H9 (cell line): ENCODE data around the gene B4GALNT2. TPM values are rescaled to one million over a fixed set of nuclear protein-coding genes. Genes with fewer than 3 reads are reported as not detected.

ENCODE experiments used
- DNase-seq: peaks from one replicate; pipeline ENCODE4 v3.0.0-alpha.2; 2017
- H2AFZ ChIP-seq: one replicate; pipeline ENCODE4 v1.6.1; 2013; ENCODE audit warnings: mild to moderate bottlenecking, low read length, control low read depth, moderate library complexity
- H2AK5ac ChIP-seq: 2 replicates; pipeline ENCODE4 v1.6.1; 2013; ENCODE audit warnings: low read length, control low read depth, mixed read lengths; ENCODE audit not compliant: insufficient read length
- H2BK120ac ChIP-seq: one replicate; pipeline ENCODE4 v1.6.1; 2013; ENCODE audit warnings: low read depth, mild to moderate bottlenecking, low read length, control low read depth, inconsistent platforms; ENCODE audit not compliant: poor library complexity, severe bottlenecking
- H2BK12ac ChIP-seq: 2 replicates; pipeline ENCODE4 v1.6.1; 2013; ENCODE audit warnings: low read length, control low read depth, mixed read lengths, low read depth; ENCODE audit not compliant: insufficient read length
- H2BK15ac ChIP-seq: 2 replicates; pipeline ENCODE4 v1.6.1; 2013; ENCODE audit warnings: low read depth, low read length, control low read depth
- H2BK20ac ChIP-seq: one replicate; pipeline ENCODE4 v1.6.1; 2013; ENCODE audit warnings: low read depth, mild to moderate bottlenecking, low read length, control low read depth, inconsistent platforms; ENCODE audit not compliant: poor library complexity, severe bottlenecking
- H2BK5ac ChIP-seq: 2 replicates; pipeline ENCODE4 v1.6.1; 2013; ENCODE audit warnings: low read length, control low read depth, mixed read lengths; ENCODE audit not compliant: insufficient read length
- H3K14ac ChIP-seq: 2 replicates; pipeline ENCODE4 v1.6.1; 2013; ENCODE audit warnings: low read length, control low read depth; ENCODE audit not compliant: insufficient read depth
- H3K18ac ChIP-seq: 2 replicates; pipeline ENCODE4 v1.6.1; 2013; ENCODE audit warnings: low read depth, mild to moderate bottlenecking, mixed read lengths, low read length, control low read depth; ENCODE audit not compliant: insufficient read length
- H3K23ac ChIP-seq: 2 replicates; pipeline ENCODE4 v1.6.1; 2013; ENCODE audit warnings: low read length, control low read depth, mixed read lengths, low read depth; ENCODE audit not compliant: insufficient read length
- H3K23me2 ChIP-seq: 2 replicates; pipeline ENCODE4 v1.6.1; 2013; ENCODE audit warnings: low read depth, mild to moderate bottlenecking, mixed read lengths, low read length, control low read depth; ENCODE audit not compliant: insufficient read length, poor library complexity, severe bottlenecking
- H3K27ac ChIP-seq: 2 replicates; pipeline ENCODE4 v1.5.1; 2013; ENCODE audit warnings: low read length, control low read depth, mixed read lengths, low read depth; ENCODE audit not compliant: insufficient read length
- H3K27me3 ChIP-seq: 2 replicates; pipeline ENCODE4 v1.6.1; 2013; ENCODE audit warnings: low read length, control low read depth, inconsistent platforms; ENCODE audit not compliant: insufficient read depth
- H3K4ac ChIP-seq: 2 replicates; pipeline ENCODE4 v1.6.1; 2013; ENCODE audit warnings: low read depth, mild to moderate bottlenecking, control low read depth, inconsistent platforms, low read length, moderate library complexity
- H3K4me1 ChIP-seq: 2 replicates; pipeline ENCODE4 v1.6.1; 2013; ENCODE audit warnings: low read length, control low read depth, inconsistent platforms; ENCODE audit not compliant: insufficient read depth
- H3K4me2 ChIP-seq: 2 replicates; pipeline ENCODE4 v1.6.1; 2013; ENCODE audit warnings: low read length, control low read depth, mixed read lengths; ENCODE audit not compliant: insufficient read length, insufficient read depth
- H3K56ac ChIP-seq: 2 replicates; pipeline ENCODE4 v1.6.1; 2013; ENCODE audit warnings: low read depth, mild to moderate bottlenecking, mixed read lengths, low read length, control low read depth; ENCODE audit not compliant: insufficient read length
- H3K79me1 ChIP-seq: 2 replicates; pipeline ENCODE4 v1.6.1; 2013; ENCODE audit warnings: low read depth, mild to moderate bottlenecking, moderate library complexity, low read length, control low read depth, inconsistent platforms; ENCODE audit not compliant: insufficient read depth, poor library complexity, severe bottlenecking
- H3K79me2 ChIP-seq: 2 replicates; pipeline ENCODE4 v1.6.1; 2013; ENCODE audit warnings: low read length, control low read depth, inconsistent platforms; ENCODE audit not compliant: insufficient read depth
- H3K9ac ChIP-seq: 2 replicates; pipeline ENCODE4 v1.6.1; 2013; ENCODE audit warnings: low read length, control low read depth, mixed read lengths; ENCODE audit not compliant: insufficient read length; ENCODE audit errors: extremely low read depth
- H3K9me3 ChIP-seq: one replicate; pipeline ENCODE4 v1.6.1; 2013; ENCODE audit warnings: low read depth, low read length, inconsistent platforms; ENCODE audit not compliant: control insufficient read depth
- H3T11ph ChIP-seq: one replicate; pipeline ENCODE4 v1.6.1; 2013; ENCODE audit warnings: mild to moderate bottlenecking, low read length, control low read depth, inconsistent platforms
- H4K20me1 ChIP-seq: one replicate; pipeline ENCODE4 v1.6.1; 2013; ENCODE audit not compliant: control insufficient read depth, insufficient read length, insufficient read depth
- H4K5ac ChIP-seq: 2 replicates; pipeline ENCODE4 v1.6.1; 2013; ENCODE audit warnings: low read depth, mild to moderate bottlenecking, mixed read lengths, low read length, control low read depth; ENCODE audit not compliant: insufficient read length
- H4K8ac ChIP-seq: replicated peaks from 2 replicates; pipeline ENCODE4 v1.6.1; 2013; ENCODE audit warnings: low read length, control low read depth, mixed read lengths, low read depth; ENCODE audit not compliant: insufficient read length
- H4K91ac ChIP-seq: 2 replicates; pipeline ENCODE4 v1.6.1; 2013; ENCODE audit warnings: low read depth, mild to moderate bottlenecking, moderate library complexity, mixed read lengths, low read length, control low read depth; ENCODE audit not compliant: insufficient read length
- H3K27ac Mint-ChIP-seq, 3 experiments: 2 replicates in 2 of 3; 3 replicates in 1 of 3; pipeline ENCODE4 v1.8.0; 2020 to 2021; ENCODE audit warnings: mixed read lengths in 3 of 3, mild to moderate bottlenecking in 1 of 3, moderate library complexity in 1 of 3
- H3K27me3 Mint-ChIP-seq: 2 replicates; pipeline ENCODE4 v1.8.0; 2021; ENCODE audit warnings: low read depth, mild to moderate bottlenecking, moderate library complexity, mixed read lengths
- H3K36me3 Mint-ChIP-seq, 3 experiments: 2 replicates in 2 of 3; 3 replicates in 1 of 3; pipeline ENCODE4 v1.8.0; 2020 to 2021; ENCODE audit warnings: low read depth in 3 of 3, mixed read lengths in 3 of 3; ENCODE audit not compliant: insufficient read depth in 1 of 3
- H3K4me1 Mint-ChIP-seq, 2 experiments: 2 replicates each; pipeline ENCODE4 v1.8.0; 2020; ENCODE audit warnings: mixed read lengths in 2 of 2
- H3K4me3 Mint-ChIP-seq, 2 experiments: 2 replicates in 1 of 2; 3 replicates in 1 of 2; pipeline ENCODE4 v1.8.0; 2020 to 2021; ENCODE audit warnings: mild to moderate bottlenecking in 2 of 2, mixed read lengths in 2 of 2, moderate library complexity in 1 of 2
- H3K9me3 Mint-ChIP-seq, 2 experiments: 2 replicates in 1 of 2; 3 replicates in 1 of 2; pipeline ENCODE4 v1.8.0; 2020; ENCODE audit warnings: mild to moderate bottlenecking in 2 of 2, mixed read lengths in 2 of 2, moderate library complexity in 1 of 2
- CTCF ChIP-seq: fragments of 200-600 bp; sonication (generic); conservative IDR thresholded peaks from 3 replicates; pipeline ENCODE4 v1.8.0; 2021; ENCODE audit warnings: antibody characterized with exemption, mild to moderate bottlenecking
- WGBS: extraction: QIAGEN DNeasy Blood & Tissue Kit; methylation state at CpG from one replicate; pipeline ENCODE4 v1.1.7; 2013; ENCODE audit warnings: missing lambda C conversion rate, low lambda C conversion rate, mixed read lengths; ENCODE audit not compliant: insufficient read length; ENCODE audit errors: extremely low coverage; 5-methylcytosine and 5-hydroxymethylcytosine counted together
- total RNA-seq: library from RNA; stranded (reverse); gene quantifications from 2 replicates; pipeline ENCODE4 v1.2.1, GENCODE V29; 2021

B4GALNT2 gene
- total RNA-seq, 1 experiment from 2014 or later, result not detected

GRCh38 chr17:49214676-49215360 is 82.2 kb downstream of the B4GALNT2 start:
- no CpG with 5 or more reads among the region's 12 CpGs for WGBS
- no peak overlapping the region for H3K4me3 Mint-ChIP-seq
- no peak overlapping the region for H3K23ac ChIP-seq
- no peak overlapping the region for H3K56ac ChIP-seq
- no peak overlapping the region for H3K18ac ChIP-seq
- H3K36me3 Mint-ChIP-seq, result no peaks in the 10 kb centered on the region; a peak in 1 of 7 replicates
- no peak overlapping the region for H2AFZ ChIP-seq
- H3K9ac ChIP-seq, result no peak overlapping the region
- H3K27ac Mint-ChIP-seq, result no peak overlapping the region
- no peak overlapping the region for H2BK12ac ChIP-seq
- H2AK5ac ChIP-seq, result no peak overlapping the region
- H3K79me1 ChIP-seq, result no peaks in the 10 kb centered on the region
- no peak overlapping the region for H3K4ac ChIP-seq
- H4K91ac ChIP-seq, result no peak overlapping the region
- H2BK120ac ChIP-seq, result no peak overlapping the region
- H3K27me3 Mint-ChIP-seq, result peaks cover 13% of the 10 kb centered on the region
- peaks cover 36 to 43% of the 10 kb centered on the region in 2 experiments for H3K4me1 Mint-ChIP-seq
- H2BK15ac ChIP-seq, result no peak overlapping the region
- H3K4me1 ChIP-seq, result peaks cover 6% of the 10 kb centered on the region; the same call in 1 of the 2 replicates
- no peak for DNase-seq
- no peak for TF ChIP-seq CTCF
- H2BK20ac ChIP-seq, result no peak overlapping the region
- H3K27me3 ChIP-seq, result no peaks in the 10 kb centered on the region
- H3K79me2 ChIP-seq, result no peaks in the 10 kb centered on the region
- no peak overlapping the region for H4K8ac ChIP-seq
- no peaks in the 10 kb centered on the region for H4K20me1 ChIP-seq
- no peak overlapping the region for H3K14ac ChIP-seq
- H3K9me3 ChIP-seq, result no peaks in the 10 kb centered on the region
- no peak overlapping the region for H3K4me2 ChIP-seq
- H3K9me3 Mint-ChIP-seq, result no peaks in the 10 kb centered on the region
- no peak overlapping the region for H2BK5ac ChIP-seq
- H3T11ph ChIP-seq, result no peak overlapping the region
- no peaks in the 10 kb centered on the region for H3K23me2 ChIP-seq
- H4K5ac ChIP-seq, result no peak overlapping the region
- no peak overlapping the region for H3K27ac ChIP-seq
